Smooth muscle cell (in vitro differentiated cells): Measurements from ENCODE around the gene RASGRP2. TPM values are rescaled to one million over a fixed set of nuclear protein-coding genes. Genes with fewer than 3 reads are reported as not detected.

Experiments
- DNase-seq: peaks from one replicate; lab custom pipeline; 2025; ENCODE audit not compliant: unreplicated experiment; lab: John Stamatoyannopoulos, UW
- H2AFZ ChIP-seq: fragments of 200-600 bp; sonication (generic); 2 replicates; pipeline ENCODE4 v1.6.0; 2016; ENCODE audit warnings: antibody characterized with exemption, low read depth, mild to moderate bottlenecking
- H3F3A ChIP-seq: fragments of 200-600 bp; sonication (generic); 2 replicates; pipeline ENCODE4 v1.6.0; 2017; ENCODE audit warnings: antibody characterized with exemption, low read depth
- H3K27ac ChIP-seq: fragments of 200-600 bp; sonication (generic); 2 replicates; pipeline ENCODE4 v1.5.1; 2016; ENCODE audit warnings: low read depth, mild to moderate bottlenecking
- H3K27me3 ChIP-seq: fragments of 200-600 bp; sonication (generic); 2 replicates; pipeline ENCODE4 v1.6.1; 2016; ENCODE audit warnings: low read depth, mild to moderate bottlenecking
- H3K36me3 ChIP-seq: fragments of 200-600 bp; sonication (generic); 2 replicates; pipeline ENCODE4 v1.5.1; 2016; ENCODE audit warnings: low read depth
- H3K4me1 ChIP-seq: fragments of 200-600 bp; sonication (generic); 2 replicates; pipeline ENCODE4 v1.5.1; 2016; ENCODE audit warnings: low read depth
- H3K4me2 ChIP-seq: fragments of 200-600 bp; sonication (generic); 2 replicates; pipeline ENCODE4 v1.6.0; 2016; ENCODE audit warnings: mild to moderate bottlenecking
- H3K4me3 ChIP-seq: fragments of 200-600 bp; sonication (generic); 2 replicates; pipeline ENCODE4 v1.5.1; 2016; ENCODE audit warnings: mild to moderate bottlenecking
- H3K79me2 ChIP-seq: fragments of 200-600 bp; sonication (generic); 2 replicates; pipeline ENCODE4 v1.6.0; 2016; ENCODE audit warnings: low read depth, mild to moderate bottlenecking
- H3K9ac ChIP-seq: fragments of 200-600 bp; sonication (generic); 2 replicates; pipeline ENCODE4 v1.6.0; 2016; ENCODE audit warnings: low read depth
- H3K9me3 ChIP-seq: fragments of 200-600 bp; sonication (generic); replicated peaks from 2 replicates; pipeline ENCODE4 v1.5.1; 2016; ENCODE audit warnings: low read depth
- H4K20me1 ChIP-seq: fragments of 200-600 bp; sonication (generic); 2 replicates; pipeline ENCODE4 v1.6.0; 2016; ENCODE audit warnings: low read depth
- WGBS: methylation state at CpG from one replicate; pipeline ENCODE4 v1.1.7; 2016; ENCODE audit warnings: low lambda C conversion rate; 5-methylcytosine and 5-hydroxymethylcytosine counted together
- polyA plus RNA-seq: library from polyadenylated mRNA; unstranded; fragments of >200 nt; fragmentation: Nextera tagmentation; extraction: Ambion mirVana; gene quantifications from 2 replicates; pipeline ENCODE4 v1.2.1, GENCODE V29; 2016
- total RNA-seq: library from RNA; depleted of rRNA; stranded (reverse); fragments of >200 nt; gene quantifications from 2 replicates; pipeline ENCODE4 v1.2.3, GENCODE V29; 2014
- TF ChIP-seq, protein P1 (sequence below): fragments of 200-600 bp; sonication (generic); IDR thresholded peaks from 2 replicates; pipeline ENCODE4 v1.5.1; 2017; ENCODE audit warnings: borderline replicate concordance, mild to moderate bottlenecking, antibody characterized with exemption; ENCODE audit not compliant: insufficient read depth, poor library complexity, severe bottlenecking

The RASGRP2 gene
- total and polyA plus RNA-seq, 2 experiments from 2014 or later = 0.78 to 2.9 TPM

DNA sequence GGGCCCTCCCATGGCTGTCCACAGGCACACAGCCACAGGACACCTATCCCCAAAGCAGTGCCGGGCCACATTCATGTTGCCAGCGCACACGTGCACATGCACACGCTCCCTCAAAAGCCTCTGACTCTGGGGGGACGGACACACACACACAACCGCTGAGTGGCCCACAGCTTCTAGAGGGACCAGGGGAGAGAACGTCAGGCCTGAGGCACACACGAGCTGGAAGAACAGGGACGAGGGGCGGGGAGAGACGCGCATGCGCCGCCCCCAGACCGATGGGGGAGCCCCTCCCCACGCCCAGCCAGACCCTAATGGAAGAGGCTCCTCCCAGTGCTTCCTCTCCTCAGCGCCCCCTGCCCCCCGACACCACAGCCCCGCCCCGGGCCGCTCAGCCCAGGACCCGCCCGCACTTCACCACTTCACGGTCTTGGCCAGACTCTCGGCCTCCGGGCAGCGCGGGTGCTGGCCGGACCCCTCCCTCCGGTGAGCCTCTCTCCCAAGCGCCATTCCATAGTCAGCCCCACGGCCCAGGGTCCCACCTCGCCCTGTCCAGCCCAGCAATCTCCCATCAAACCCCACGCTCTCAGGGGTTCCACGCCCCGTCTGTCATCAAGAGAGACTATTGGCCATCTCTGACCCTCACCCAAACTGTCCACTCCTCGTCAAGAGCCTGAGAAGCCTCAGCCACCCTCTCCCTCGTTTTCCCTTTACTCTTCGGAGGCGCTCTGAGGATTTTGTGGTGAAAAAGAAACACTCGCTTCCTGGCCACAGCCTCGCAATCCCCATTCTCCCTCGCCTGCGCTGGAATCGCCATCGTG lies 32.6 kb downstream of the RASGRP2 start:
- Histone ChIP-seq H2AFZ (no peak overlapping the region), H4K20me1 (no peaks in the 10 kb centered on the region), H3K9me3 (no peaks in the 10 kb centered on the region), H3K27ac (no peak overlapping the region), H3F3A (no peaks in the 10 kb centered on the region), H3K4me3 (no peak overlapping the region), H3K36me3 (no peaks in the 10 kb centered on the region), H3K4me2 (no peak overlapping the region), H3K27me3 (peaks cover 56% of the 10 kb centered on the region), H3K9ac (no peak overlapping the region), H3K79me2 (no peaks in the 10 kb centered on the region), H3K4me1 (no peaks in the 10 kb centered on the region)
- WGBS = 54% methylated on average over 21 of the region's 46 CpGs
- no peak for DNase-seq
- TF ChIP-seq, protein P1, sequence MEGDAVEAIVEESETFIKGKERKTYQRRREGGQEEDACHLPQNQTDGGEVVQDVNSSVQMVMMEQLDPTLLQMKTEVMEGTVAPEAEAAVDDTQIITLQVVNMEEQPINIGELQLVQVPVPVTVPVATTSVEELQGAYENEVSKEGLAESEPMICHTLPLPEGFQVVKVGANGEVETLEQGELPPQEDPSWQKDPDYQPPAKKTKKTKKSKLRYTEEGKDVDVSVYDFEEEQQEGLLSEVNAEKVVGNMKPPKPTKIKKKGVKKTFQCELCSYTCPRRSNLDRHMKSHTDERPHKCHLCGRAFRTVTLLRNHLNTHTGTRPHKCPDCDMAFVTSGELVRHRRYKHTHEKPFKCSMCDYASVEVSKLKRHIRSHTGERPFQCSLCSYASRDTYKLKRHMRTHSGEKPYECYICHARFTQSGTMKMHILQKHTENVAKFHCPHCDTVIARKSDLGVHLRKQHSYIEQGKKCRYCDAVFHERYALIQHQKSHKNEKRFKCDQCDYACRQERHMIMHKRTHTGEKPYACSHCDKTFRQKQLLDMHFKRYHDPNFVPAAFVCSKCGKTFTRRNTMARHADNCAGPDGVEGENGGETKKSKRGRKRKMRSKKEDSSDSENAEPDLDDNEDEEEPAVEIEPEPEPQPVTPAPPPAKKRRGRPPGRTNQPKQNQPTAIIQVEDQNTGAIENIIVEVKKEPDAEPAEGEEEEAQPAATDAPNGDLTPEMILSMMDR = no peak

DNA sequence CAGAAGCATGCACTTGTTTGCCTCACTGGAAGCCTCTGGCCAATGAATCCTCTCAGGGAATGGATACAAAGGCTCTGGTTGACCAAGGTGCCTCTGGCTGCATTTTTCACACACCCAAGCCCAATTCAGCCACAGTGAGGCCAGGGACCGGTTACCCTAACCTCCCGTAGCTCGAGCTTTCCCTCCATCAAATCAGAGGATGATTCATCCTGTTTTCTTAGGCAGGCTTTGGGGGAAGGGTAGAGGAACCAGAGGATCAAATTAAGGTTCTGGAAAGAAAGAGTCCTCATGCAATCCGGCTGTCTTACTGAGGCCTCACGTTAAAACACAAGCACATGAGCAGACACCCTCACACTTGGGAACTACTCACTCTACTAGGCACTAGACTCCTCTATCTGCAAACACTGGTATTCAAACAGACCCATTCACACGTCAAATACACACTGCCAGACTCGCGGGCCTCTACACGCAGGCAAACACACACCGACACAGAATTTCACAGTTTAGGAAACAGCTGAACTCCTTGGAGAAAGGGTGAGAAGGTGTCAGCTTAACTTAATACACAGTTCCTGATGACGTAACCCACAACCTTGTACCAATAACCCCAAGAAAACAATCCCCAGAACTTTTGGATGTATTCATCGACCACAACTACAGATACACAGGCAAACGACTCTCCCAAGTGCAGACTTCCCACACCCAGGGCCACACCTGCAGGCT lies 33.4 kb downstream of the RASGRP2 start:
- Histone ChIP-seq H3K36me3 (no peaks in the 10 kb centered on the region), H2AFZ (no peak overlapping the region), H3K79me2 (no peaks in the 10 kb centered on the region), H3K4me3 (no peak overlapping the region), H3K27me3 (peaks cover 53% of the 10 kb centered on the region), H3F3A (no peaks in the 10 kb centered on the region), H3K9me3 (no peaks in the 10 kb centered on the region), H3K4me2 (no peak overlapping the region), H3K9ac (no peak overlapping the region), H4K20me1 (no peaks in the 10 kb centered on the region), H3K4me1 (no peaks in the 10 kb centered on the region), H3K27ac (no peak overlapping the region)
- DNase-seq = no peak
- TF ChIP-seq, protein P1 = no peak
- WGBS = 40% methylated on average over 13 of the region's 13 CpGs

DNA sequence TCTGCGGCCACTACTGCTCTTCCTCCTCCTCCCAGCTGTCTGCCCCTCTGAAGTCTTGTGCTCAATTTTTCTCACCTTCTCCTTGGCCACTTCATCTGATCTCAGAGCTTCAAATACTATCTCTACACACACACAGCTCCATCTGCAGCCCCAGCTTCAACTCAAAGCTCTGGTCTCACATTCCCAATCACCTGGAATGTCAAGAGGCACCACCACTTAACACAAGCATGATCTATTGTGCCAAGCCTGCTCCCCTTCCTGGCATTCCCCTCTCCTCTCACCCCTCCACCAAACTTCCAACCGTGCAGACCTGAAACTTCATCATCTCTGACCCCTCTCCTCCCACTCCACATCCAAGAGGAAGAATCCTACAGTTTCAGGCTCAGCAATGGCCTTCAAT lies 38.4 kb downstream of the RASGRP2 start:
- H3K27ac ChIP-seq = no peak overlapping the region
- no peaks in the 10 kb centered on the region for H3K9me3 ChIP-seq
- H2AFZ ChIP-seq = no peak overlapping the region
- no peaks in the 10 kb centered on the region for H3K79me2 ChIP-seq
- no peaks in the 10 kb centered on the region for H3K36me3 ChIP-seq
- no peak overlapping the region for H3K9ac ChIP-seq
- no peaks in the 10 kb centered on the region for H4K20me1 ChIP-seq
- no peak overlapping the region for H3K4me2 ChIP-seq
- H3K27me3 ChIP-seq = peaks cover 33% of the 10 kb centered on the region
- H3K4me3 ChIP-seq = no peak overlapping the region
- 54% methylated on average over 2 of the region's 2 CpGs for WGBS
- TF ChIP-seq, protein P1 = no peak
- DNase-seq = no peak
- no peaks in the 10 kb centered on the region for H3K4me1 ChIP-seq
- H3F3A ChIP-seq = no peaks in the 10 kb centered on the region
